NCI-H2196 treated with DMSO at 0.1 percent for 48 hours (cell line): Measurements from ENCODE around the gene SPATA24.
"Not testable (repeated sequence)": the region's sequence is repeated elsewhere in the genome, so short reads cannot be mapped to it uniquely, and the experiment has no call there.

Source experiments
- DNase-seq: peaks from one replicate; lab custom pipeline; 2025; ENCODE audit not compliant: unreplicated experiment; lab: John Stamatoyannopoulos, UW

The SPATA24 gene

GRCh38 chr5:139355900-139356299 lies 48.0 kb downstream of the SPATA24 start:
- DNase-seq: not testable (repeated sequence)

GRCh38 chr5:139354186-139354585 lies 49.7 kb downstream of the SPATA24 start:
- DNase-seq: no peak

GRCh38 chr5:139347863-139348262 lies 56.0 kb downstream of the SPATA24 start:
- DNase-seq: not testable (repeated sequence)
